PC-3 (cell line): ENCODE data around the gene TC2N. TPM values are rescaled to one million over a fixed set of nuclear protein-coding genes. Genes with fewer than 3 reads are reported as not detected.

Source experiments
- ATAC-seq: fragments of 200-7000 bp; cut with Tn5 transposase; 2 replicates; pipeline ENCODE4 v1.9.1; 2020; ENCODE audit warnings: mild to moderate bottlenecking, moderate library complexity
- BruUV-seq: library from RNA; stranded (reverse); fragments of 400-500 nt; replicated peaks from 2 replicates; lab custom pipeline; 2021; lab: Mats Ljungman, UMichigan
- CTCF ChIA-PET: fragments of 300-600 bp; sonication (Branson Sonifier 250); formaldehyde crosslinking; loops from one replicate; lab custom pipeline; 2022; ENCODE audit warnings: antibody characterized with exemption; lab: Charles Lee
- POLR2A ChIA-PET: fragments of 300-600 bp; sonication (Branson Sonifier 250); formaldehyde crosslinking; loops from one replicate; lab custom pipeline; 2022; ENCODE audit warnings: antibody characterized with exemption; ENCODE audit not compliant: unreplicated experiment; lab: Charles Lee
- DNase-seq: peaks from one replicate; pipeline ENCODE4 v3.0.0-alpha.2; 2015
- H2AFZ ChIP-seq: fragments of 300-600 bp; sonication (generic); 2 replicates; pipeline ENCODE4 v1.6.0; 2016; ENCODE audit warnings: antibody characterized with exemption, low read length
- H3F3A ChIP-seq: fragments of 300-600 bp; sonication (generic); one replicate; pipeline ENCODE4 v1.6.0; 2017; ENCODE audit warnings: antibody characterized with exemption, low read length, control low read depth, mild to moderate bottlenecking; ENCODE audit not compliant: unreplicated experiment
- H3K27ac ChIP-seq: fragments of 300-600 bp; sonication (generic); 2 replicates; pipeline ENCODE4 v1.5.1; 2016; ENCODE audit warnings: mild to moderate bottlenecking, low read length
- H3K27me3 ChIP-seq: fragments of 300-600 bp; sonication (generic); 2 replicates; pipeline ENCODE4 v1.6.1; 2016; ENCODE audit warnings: low read length, mixed read lengths
- H3K36me3 ChIP-seq: fragments of 300-600 bp; sonication (generic); 2 replicates; pipeline ENCODE4 v1.6.1; 2016; ENCODE audit warnings: low read depth, mixed run types, low read length, mixed read lengths
- H3K4me1 ChIP-seq: fragments of 300-600 bp; sonication (generic); 2 replicates; pipeline ENCODE4 v1.5.1; 2016; ENCODE audit warnings: low read length; ENCODE audit not compliant: insufficient read depth
- H3K4me2 ChIP-seq: fragments of 300-600 bp; sonication (generic); 2 replicates; pipeline ENCODE4 v1.6.0; 2016; ENCODE audit warnings: low read length
- H3K4me3 ChIP-seq: fragments of 300-600 bp; sonication (generic); 2 replicates; pipeline ENCODE4 v1.5.1; 2016; ENCODE audit warnings: mild to moderate bottlenecking, low read length, mixed read lengths
- H3K79me2 ChIP-seq: fragments of 300-600 bp; sonication (generic); 2 replicates; pipeline ENCODE4 v1.6.1; 2017; ENCODE audit warnings: low read length, mixed read lengths
- H3K9ac ChIP-seq: fragments of 300-600 bp; sonication (generic); 2 replicates; pipeline ENCODE4 v1.6.0; 2016; ENCODE audit warnings: mild to moderate bottlenecking, low read length
- H3K9me2 ChIP-seq: fragments of 300-600 bp; sonication (generic); replicated peaks from 2 replicates; pipeline ENCODE4 v1.6.1; 2016; ENCODE audit warnings: mixed run types, low read length, mixed read lengths
- H3K9me3 ChIP-seq: fragments of 300-600 bp; sonication (generic); 2 replicates; pipeline ENCODE4 v1.6.1; 2016; ENCODE audit warnings: low read length, mixed read lengths
- H4K20me1 ChIP-seq: fragments of 300-600 bp; sonication (generic); 2 replicates; pipeline ENCODE4 v1.6.1; 2016; ENCODE audit warnings: low read length, mixed read lengths
- CTCF ChIP-seq: fragments of 300-600 bp; sonication (generic); conservative IDR thresholded peaks from 2 replicates; pipeline ENCODE4 v1.5.1; 2017; ENCODE audit warnings: antibody characterized with exemption, low read depth, mild to moderate bottlenecking, low read length
- EZH2 ChIP-seq: fragments of 300-600 bp; sonication (generic); IDR thresholded peaks from one replicate; pipeline ENCODE4 v1.6.1; 2017; ENCODE audit warnings: antibody characterized with exemption, mild to moderate bottlenecking, low read length; ENCODE audit not compliant: unreplicated experiment
- EZH2phosphoT487 ChIP-seq: fragments of 300-600 bp; sonication (generic); IDR thresholded peaks from 2 replicates; pipeline ENCODE4 v1.6.1; 2018; ENCODE audit warnings: mild to moderate bottlenecking, antibody characterized with exemption, low read length, borderline replicate concordance
- intact Hi-C: fragments of 100-400 bp; cut with micrococcal nuclease; formaldehyde crosslinking; loops from 2 replicates; pipeline ENCODE4 v1.9.0; 2023
- total RNA-seq: library from RNA; depleted of rRNA; stranded (reverse); fragments of >200 nt; gene quantifications from 2 replicates; pipeline ENCODE4 v1.2.3, GENCODE V29; 2014

Gene TC2N
- total RNA-seq, 1 experiment from 2014 or later, result 6.2 TPM

- DNase-seq (peak; percentile 66), ATAC-seq (peak; percentile 18; the same call in 1 of the 2 replicates)
- Histone ChIP-seq H3K4me3 (no peak overlapping the region), H3K9me2 (no peaks in the 10 kb centered on the region), H3F3A (peaks cover 5% of the 10 kb centered on the region), H3K9me3 (no peaks in the 10 kb centered on the region), H3K36me3 (no peaks in the 10 kb centered on the region), H3K79me2 (no peaks in the 10 kb centered on the region), H4K20me1 (no peaks in the 10 kb centered on the region), H3K9ac (peak overlapping the region; percentile 16), H3K4me1 (peaks cover 30% of the 10 kb centered on the region), H2AFZ (no peak overlapping the region), H3K27me3 (no peaks in the 10 kb centered on the region), H3K4me2 (peak overlapping the region; percentile 23), H3K27ac (peak overlapping the region; percentile 71)
- POLR2A ChIA-PET, result no interaction called here
- CTCF ChIA-PET, result no interaction called here
- TF ChIP-seq EZH2phosphoT487 (no peak), EZH2 (no peak), CTCF (no peak)
- intact Hi-C loops, result no loop called here
- BruUV-seq, result no TSS peak
Measured at GRCh38 chr14:91745344-91745743, 122.0 kb downstream of the TC2N start.

- peak overlapping the region; percentile 71 for H3K27ac ChIP-seq
- POLR2A ChIA-PET, result no interaction called here
- CTCF ChIA-PET, result no interaction called here
- intact Hi-C loops, result no loop called here
- no peak overlapping the region; the same call in 1 of the 2 replicates for H2AFZ ChIP-seq
- H3F3A ChIP-seq, result peaks cover 5% of the 10 kb centered on the region
- no TSS peak for BruUV-seq
- TF ChIP-seq CTCF (no peak), EZH2phosphoT487 (no peak), EZH2 (no peak)
- H3K9ac ChIP-seq, result peak overlapping the region; percentile 58; the same call in 1 of the 2 replicates
- no peak overlapping the region for H3K4me3 ChIP-seq
- H3K4me2 ChIP-seq, result peak overlapping the region; percentile 16; the same call in 1 of the 2 replicates
- H3K79me2 ChIP-seq, result no peaks in the 10 kb centered on the region
- no peaks in the 10 kb centered on the region for H3K36me3 ChIP-seq
- ATAC-seq (peak; percentile 70), DNase-seq (peak; percentile 81)
- H4K20me1 ChIP-seq, result no peaks in the 10 kb centered on the region
- peaks cover 27% of the 10 kb centered on the region for H3K4me1 ChIP-seq
- H3K27me3 ChIP-seq, result no peaks in the 10 kb centered on the region
- H3K9me2 ChIP-seq, result no peaks in the 10 kb centered on the region
- H3K9me3 ChIP-seq, result no peaks in the 10 kb centered on the region
Measured at GRCh38 chr14:91744068-91744480, 123.3 kb downstream of the TC2N start.

- H3K36me3 ChIP-seq, result no peaks in the 10 kb centered on the region
- DNase-seq (no peak), ATAC-seq (no peak)
- no peaks in the 10 kb centered on the region for H3K27me3 ChIP-seq
- no peak for TF ChIP-seq CTCF
- no peak for TF ChIP-seq EZH2phosphoT487
- TF ChIP-seq EZH2, result no peak
- no peak overlapping the region for H3K4me3 ChIP-seq
- H3K27ac ChIP-seq, result peak overlapping the region; percentile 54
- H3K9ac ChIP-seq, result peak overlapping the region; percentile 15; the same call in 1 of the 2 replicates
- H3K9me2 ChIP-seq, result no peaks in the 10 kb centered on the region
- no peaks in the 10 kb centered on the region for H4K20me1 ChIP-seq
- H3K4me2 ChIP-seq, result no peak overlapping the region
- peaks cover 27% of the 10 kb centered on the region for H3K4me1 ChIP-seq
- H3K79me2 ChIP-seq, result no peaks in the 10 kb centered on the region
- POLR2A ChIA-PET, result no interaction called here
- no TSS peak for BruUV-seq
- H3K9me3 ChIP-seq, result no peaks in the 10 kb centered on the region
- CTCF ChIA-PET, result no interaction called here
- intact Hi-C loops, result no loop called here
- H2AFZ ChIP-seq, result no peak overlapping the region
- peaks cover 5% of the 10 kb centered on the region for H3F3A ChIP-seq
Measured at GRCh38 chr14:91743305-91743653, 124.1 kb downstream of the TC2N start.
